Measurements from ENCODE around the gene LHX2. TPM values are rescaled to one million over a fixed set of nuclear protein-coding genes. Genes with fewer than 3 reads are reported as not detected.
"Not testable (repeated sequence)": the region's sequence is repeated elsewhere in the genome, so short reads cannot be mapped to it uniquely, and the experiment has no call there.

LHX2 gene
- total RNA-seq, 4 donors from 2014 or later = not detected

- Histone ChIP-seq H3K4me3 (no peak overlapping the region), H3K27ac (no peak overlapping the region), H3K27me3 (no peaks in the 10 kb centered on the region), H3K4me1 (no peaks in the 10 kb centered on the region), H3K36me3 (no peaks in the 10 kb centered on the region), H3K9me3 (no peaks in the 10 kb centered on the region)
- TF ChIP-seq POLR2A (IDR thresholded peaks at IDR 0.05) (no peak), CTCF (IDR thresholded peaks at IDR 0.05) (no peak)
- DNase-seq = no peak
These were observed 28.5 kb upstream of the LHX2 start for GRCh38 chr9:123983047-123983446.

- H3K27me3 ChIP-seq = no peaks in the 10 kb centered on the region
- no peaks in the 10 kb centered on the region for H3K9me3 ChIP-seq
- no peak for DNase-seq
- no peak overlapping the region for H3K27ac ChIP-seq
- no peaks in the 10 kb centered on the region for H3K36me3 ChIP-seq
- H3K4me1 ChIP-seq = no peaks in the 10 kb centered on the region
- H3K4me3 ChIP-seq = no peak overlapping the region
- TF ChIP-seq CTCF (IDR thresholded peaks at IDR 0.05) = no peak
- TF ChIP-seq POLR2A (IDR thresholded peaks at IDR 0.05) = no peak
These were observed 26.8 kb upstream of the LHX2 start for GRCh38 chr9:123984802-123985201.

GRCh38 chr9:123985869-123986268 lies 25.7 kb upstream of the LHX2 start:
- Histone ChIP-seq H3K4me1 (no peaks in the 10 kb centered on the region), H3K4me3 (no peak overlapping the region), H3K27me3 (no peaks in the 10 kb centered on the region), H3K36me3 (no peaks in the 10 kb centered on the region), H3K9me3 (no peaks in the 10 kb centered on the region), H3K27ac (no peak overlapping the region)
- no peak for TF ChIP-seq POLR2A (IDR thresholded peaks at IDR 0.05)
- no peak for TF ChIP-seq CTCF (IDR thresholded peaks at IDR 0.05)
- no peak for DNase-seq

DNA sequence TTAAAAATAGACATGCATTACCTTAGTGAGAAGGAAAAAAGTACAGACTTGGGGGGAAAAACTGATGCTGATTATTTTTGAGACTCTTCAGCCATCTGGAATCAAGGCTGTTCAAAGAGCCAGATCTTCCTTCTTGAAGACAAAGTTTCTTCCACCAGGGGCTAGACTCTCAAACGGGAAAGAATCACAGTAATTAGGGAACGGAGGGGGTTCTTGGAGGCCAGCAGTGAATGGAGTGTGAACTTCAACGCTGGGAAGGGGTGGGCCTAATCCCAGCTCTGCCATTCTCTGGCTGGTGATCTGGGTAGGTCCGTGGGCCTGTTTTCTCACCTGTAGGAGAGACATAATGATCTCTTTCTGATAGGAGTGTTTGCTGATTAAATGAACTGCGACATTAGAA lies 21.1 kb upstream of the LHX2 start:
- Histone ChIP-seq H3K27me3 (no peaks in the 10 kb centered on the region), H3K27ac (no peak overlapping the region), H3K36me3 (no peaks in the 10 kb centered on the region), H3K4me1 (no peaks in the 10 kb centered on the region), H3K4me3 (no peak overlapping the region), H3K9me3 (no peaks in the 10 kb centered on the region)
- DNase-seq = no peak
- TF ChIP-seq CTCF (IDR thresholded peaks at IDR 0.05) (no peak), POLR2A (IDR thresholded peaks at IDR 0.05) (no peak)

DNA sequence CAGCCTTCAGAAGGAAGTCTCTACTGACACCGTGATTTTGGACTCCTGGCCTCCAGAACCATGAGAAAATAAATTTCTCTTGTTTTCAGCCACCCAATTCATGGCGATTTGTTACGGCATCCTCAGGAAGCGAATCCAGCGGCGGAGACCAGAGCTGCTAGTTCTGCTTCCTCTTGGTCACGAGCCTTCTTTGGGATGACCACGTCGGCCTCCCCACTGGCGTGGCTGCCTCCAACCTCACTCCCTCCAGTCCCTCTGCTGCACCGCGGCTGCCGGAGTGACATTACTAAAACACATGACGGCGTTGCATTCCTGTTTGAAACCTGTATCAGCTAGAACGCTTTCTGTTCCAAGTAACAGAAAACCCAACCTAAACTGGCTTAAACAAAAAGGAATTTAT lies 18.9 kb upstream of the LHX2 start:
- H3K36me3 ChIP-seq, H3K4me3 ChIP-seq, H3K4me1 ChIP-seq, DNase-seq, H3K27ac ChIP-seq, H3K9me3 ChIP-seq: not testable (repeated sequence)
- peaks cover 0 to 14% of the 10 kb centered on the region in 2 donors for H3K27me3 ChIP-seq

- H3K36me3 ChIP-seq = no peaks in the 10 kb centered on the region
- peaks cover 0 to 40% of the 10 kb centered on the region in 2 donors for H3K27me3 ChIP-seq
- peak in 1 of 3 donors; percentile 41 for DNase-seq
- H3K4me3 ChIP-seq = no peak overlapping the region
- TF ChIP-seq POLR2A (IDR thresholded peaks at IDR 0.05) (no peak), CTCF (IDR thresholded peaks at IDR 0.05) (no peak)
- peaks cover 0 to 32% (median 16%) of the 10 kb centered on the region in 4 donors for H3K4me1 ChIP-seq
- H3K9me3 ChIP-seq = no peaks in the 10 kb centered on the region
- H3K27ac ChIP-seq = no peak overlapping the region
These were observed 14.7 kb upstream of the LHX2 start for GRCh38 chr9:123996731-123997421.
